GM12801 (cell line): ENCODE results near the gene IPCEF1.

Source experiments
- CTCF ChIP-seq: IDR thresholded peaks from one replicate; pipeline ENCODE4 v1.5.1; 2011; ENCODE audit warnings: control low read depth; ENCODE audit not compliant: insufficient read length; ENCODE audit errors: extremely low read depth

The IPCEF1 gene

GRCh38 chr6:154371281-154371680 lies 14.7 kb upstream of the IPCEF1 start:
- no peak for TF ChIP-seq CTCF

GRCh38 chr6:154370545-154370944 lies 13.9 kb upstream of the IPCEF1 start:
- no peak for TF ChIP-seq CTCF

- no peak for TF ChIP-seq CTCF
These were observed 11.5 kb upstream of the IPCEF1 start for GRCh38 chr6:154367839-154368695.

- no peak for TF ChIP-seq CTCF
These were observed 10.7 kb upstream of the IPCEF1 start for GRCh38 chr6:154367336-154367735.

- no peak for TF ChIP-seq CTCF
These were observed 7.2 kb upstream of the IPCEF1 start for GRCh38 chr6:154363821-154364220.

GRCh38 chr6:154361476-154361875 lies 4.9 kb upstream of the IPCEF1 start:
- TF ChIP-seq CTCF = no peak

- TF ChIP-seq CTCF = no peak
These were observed 3.9 kb upstream of the IPCEF1 start for GRCh38 chr6:154360476-154360875.
